ENCODE measurements around the gene RBM28.

RBM28 gene

GRCh38 chr7:128389085-128389617 lies 45.4 kb upstream of the RBM28 start:
- no peak overlapping the region for H3K4me3 ChIP-seq (ENCODE audit: low read depth, low read length)
- TF ChIP-seq CTCF (IDR thresholded peaks at IDR 0.05; ENCODE audit: low read depth, low read length) = no peak

GRCh38 chr7:128388145-128388485 lies 44.4 kb upstream of the RBM28 start:
- no peak overlapping the region for H3K4me3 ChIP-seq (ENCODE audit: low read depth, low read length)
- TF ChIP-seq CTCF (IDR thresholded peaks at IDR 0.05; ENCODE audit: low read depth, low read length) = no peak

- peak; percentile 80 for TF ChIP-seq CTCF (IDR thresholded peaks at IDR 0.05; ENCODE audit: low read depth, low read length)
- no peak overlapping the region for H3K4me3 ChIP-seq (ENCODE audit: low read depth, low read length)
These were observed 43.8 kb upstream of the RBM28 start for GRCh38 chr7:128387216-128388144.

- no peak for TF ChIP-seq CTCF (IDR thresholded peaks at IDR 0.05; ENCODE audit: low read depth, low read length)
- no peak overlapping the region for H3K4me3 ChIP-seq (ENCODE audit: low read depth, low read length)
These were observed 42.5 kb upstream of the RBM28 start for GRCh38 chr7:128385988-128386925.

GRCh38 chr7:128384726-128385125 lies 41.0 kb upstream of the RBM28 start:
- no peak for TF ChIP-seq CTCF (IDR thresholded peaks at IDR 0.05; ENCODE audit: low read depth, low read length)
- no peak overlapping the region for H3K4me3 ChIP-seq (ENCODE audit: low read depth, low read length)

GRCh38 chr7:128383776-128384175 lies 40.1 kb upstream of the RBM28 start:
- TF ChIP-seq CTCF (IDR thresholded peaks at IDR 0.05; ENCODE audit: low read depth, low read length) = no peak
- no peak overlapping the region for H3K4me3 ChIP-seq (ENCODE audit: low read depth, low read length)

All from WI38 (cell line).